Measurements from ENCODE around the gene AUTS2.

GRCh38 chr7:70505886-70506285, 907.6 kb downstream of the AUTS2 start:
- no peak for TF ChIP-seq CTCF (IDR thresholded peaks at IDR 0.05)
- TF ChIP-seq POLR2A (IDR thresholded peaks at IDR 0.05): no peak
